ENCODE measurements around the gene PBX3.

DNA sequence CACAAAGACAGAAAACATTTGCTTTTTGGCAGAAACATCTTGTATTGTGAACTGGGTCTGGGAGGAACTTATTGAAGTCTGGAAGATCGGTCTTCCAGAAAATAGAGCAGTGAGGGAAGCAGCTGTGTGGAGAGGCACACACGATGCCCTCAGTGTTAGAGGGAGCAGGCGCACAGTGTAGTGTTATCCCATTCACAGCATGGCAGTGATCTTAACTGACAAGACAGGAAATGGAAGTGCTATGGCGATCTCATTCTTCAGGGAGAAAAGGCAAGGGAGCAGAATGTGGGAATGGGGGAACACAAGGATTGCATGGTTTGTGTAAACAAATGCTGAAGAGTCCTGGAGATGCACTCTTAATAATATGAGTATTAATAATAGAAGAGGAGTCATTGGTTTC lies 161.0 kb downstream of the PBX3 start:
- TF ChIP-seq, protein P1, sequence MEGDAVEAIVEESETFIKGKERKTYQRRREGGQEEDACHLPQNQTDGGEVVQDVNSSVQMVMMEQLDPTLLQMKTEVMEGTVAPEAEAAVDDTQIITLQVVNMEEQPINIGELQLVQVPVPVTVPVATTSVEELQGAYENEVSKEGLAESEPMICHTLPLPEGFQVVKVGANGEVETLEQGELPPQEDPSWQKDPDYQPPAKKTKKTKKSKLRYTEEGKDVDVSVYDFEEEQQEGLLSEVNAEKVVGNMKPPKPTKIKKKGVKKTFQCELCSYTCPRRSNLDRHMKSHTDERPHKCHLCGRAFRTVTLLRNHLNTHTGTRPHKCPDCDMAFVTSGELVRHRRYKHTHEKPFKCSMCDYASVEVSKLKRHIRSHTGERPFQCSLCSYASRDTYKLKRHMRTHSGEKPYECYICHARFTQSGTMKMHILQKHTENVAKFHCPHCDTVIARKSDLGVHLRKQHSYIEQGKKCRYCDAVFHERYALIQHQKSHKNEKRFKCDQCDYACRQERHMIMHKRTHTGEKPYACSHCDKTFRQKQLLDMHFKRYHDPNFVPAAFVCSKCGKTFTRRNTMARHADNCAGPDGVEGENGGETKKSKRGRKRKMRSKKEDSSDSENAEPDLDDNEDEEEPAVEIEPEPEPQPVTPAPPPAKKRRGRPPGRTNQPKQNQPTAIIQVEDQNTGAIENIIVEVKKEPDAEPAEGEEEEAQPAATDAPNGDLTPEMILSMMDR (IDR thresholded peaks at IDR 0.05): no peak
- no peak for TF ChIP-seq EZH2 (IDR thresholded peaks at IDR 0.05; ENCODE audit: borderline replicate concordance, insufficient read depth, low read depth, low read length, poor library complexity, severe bottlenecking)

Data from B cell (primary cell).